Measurements from ENCODE around the gene LHFPL2. TPM values are rescaled to one million over a fixed set of nuclear protein-coding genes. Genes with fewer than 3 reads are reported as not detected.
"Not testable (repeated sequence)": the region's sequence is repeated elsewhere in the genome, so short reads cannot be mapped to it uniquely, and the experiment has no call there.

Gene LHFPL2
- total and polyA plus RNA-seq, 9 donors, result 38.0 to 90.9 (median 53.3) TPM

- Histone ChIP-seq H3K27me3 (ENCODE audit: control insufficient read depth, insufficient read depth, low read length) (no peaks in the 10 kb centered on the region), H3K4me1 (ENCODE audit: control insufficient read depth, insufficient read depth, low read length) (peaks cover 47% of the 10 kb centered on the region), H3K9me3 (replicated peaks; ENCODE audit: control insufficient read depth, low read depth, low read length) (peaks cover 5% of the 10 kb centered on the region), H3K36me3 (ENCODE audit: control insufficient read depth, insufficient read depth, low read length) (peaks cover 55% of the 10 kb centered on the region), H3K27ac (ENCODE audit: low read length) (no peak overlapping the region), H3K4me3 (ENCODE audit: low read length) (no peak overlapping the region)
- no CpG with 5 or more reads among the region's 4 CpGs for WGBS (ENCODE audit: insufficient coverage)
- no peak for DNase-seq
These were observed 23.6 kb downstream of the LHFPL2 start for GRCh38 chr5:78624992-78625391.

- peaks cover 51% of the 10 kb centered on the region for H3K36me3 ChIP-seq (ENCODE audit: control insufficient read depth, insufficient read depth, low read length)
- peaks cover 42% of the 10 kb centered on the region for H3K4me1 ChIP-seq (ENCODE audit: control insufficient read depth, insufficient read depth, low read length)
- no peaks in the 10 kb centered on the region for H3K27me3 ChIP-seq (ENCODE audit: control insufficient read depth, insufficient read depth, low read length)
- H3K9me3 ChIP-seq (replicated peaks; ENCODE audit: control insufficient read depth, low read depth, low read length), result peaks cover 5% of the 10 kb centered on the region
- no peak for DNase-seq
- no peak overlapping the region for H3K4me3 ChIP-seq (ENCODE audit: low read length)
- whole genome bisulfite sequencing (ENCODE audit: insufficient coverage), result no CpG with 5 or more reads among the region's 2 CpGs
- H3K27ac ChIP-seq (ENCODE audit: low read length), result peak overlapping the region; percentile 13
These were observed 24.5 kb downstream of the LHFPL2 start for GRCh38 chr5:78624011-78624541.

- H3K27ac ChIP-seq (ENCODE audit: low read length), result no peak overlapping the region
- no CpG with 5 or more reads among the region's 3 CpGs for WGBS (ENCODE audit: insufficient coverage)
- peaks cover 53% of the 10 kb centered on the region for H3K36me3 ChIP-seq (ENCODE audit: control insufficient read depth, insufficient read depth, low read length)
- H3K4me1 ChIP-seq (ENCODE audit: control insufficient read depth, insufficient read depth, low read length), result peaks cover 29% of the 10 kb centered on the region
- DNase-seq, result no peak
- no peaks in the 10 kb centered on the region for H3K27me3 ChIP-seq (ENCODE audit: control insufficient read depth, insufficient read depth, low read length)
- H3K4me3 ChIP-seq (ENCODE audit: low read length), result no peak overlapping the region
- H3K9me3 ChIP-seq (replicated peaks; ENCODE audit: control insufficient read depth, low read depth, low read length), result peaks cover 5% of the 10 kb centered on the region
These were observed 26.1 kb downstream of the LHFPL2 start for GRCh38 chr5:78622302-78622971.

- peaks cover 51% of the 10 kb centered on the region for H3K36me3 ChIP-seq (ENCODE audit: control insufficient read depth, insufficient read depth, low read length)
- no peak overlapping the region for H3K27ac ChIP-seq (ENCODE audit: low read length)
- no peaks in the 10 kb centered on the region for H3K27me3 ChIP-seq (ENCODE audit: control insufficient read depth, insufficient read depth, low read length)
- H3K4me1 ChIP-seq (ENCODE audit: control insufficient read depth, insufficient read depth, low read length), result peaks cover 23% of the 10 kb centered on the region
- peaks cover 5% of the 10 kb centered on the region for H3K9me3 ChIP-seq (replicated peaks; ENCODE audit: control insufficient read depth, low read depth, low read length)
- 14% methylated on average over 2 of the region's 3 CpGs for WGBS (ENCODE audit: insufficient coverage)
- no peak for DNase-seq
- H3K4me3 ChIP-seq (ENCODE audit: low read length), result no peak overlapping the region
These were observed 27.3 kb downstream of the LHFPL2 start for GRCh38 chr5:78621291-78621738.

- WGBS (ENCODE audit: insufficient coverage), result no CpG with 5 or more reads among the region's 4 CpGs
- H3K27me3 ChIP-seq (ENCODE audit: control insufficient read depth, insufficient read depth, low read length); H3K27ac ChIP-seq (ENCODE audit: low read length); H3K9me3 ChIP-seq (replicated peaks; ENCODE audit: control insufficient read depth, low read depth, low read length); H3K4me3 ChIP-seq (ENCODE audit: low read length); DNase-seq: not testable (repeated sequence)
- H3K36me3 ChIP-seq (ENCODE audit: control insufficient read depth, insufficient read depth, low read length), result peaks cover 45% of the 10 kb centered on the region
- H3K4me1 ChIP-seq (ENCODE audit: control insufficient read depth, insufficient read depth, low read length), result peaks cover 13% of the 10 kb centered on the region
These were observed 28.5 kb downstream of the LHFPL2 start for GRCh38 chr5:78620119-78620518.

- WGBS (ENCODE audit: insufficient coverage), result 96% methylated on average over 10 of the region's 10 CpGs
- Histone ChIP-seq H3K9me3 (replicated peaks; ENCODE audit: control insufficient read depth, low read depth, low read length) (peaks cover 5% of the 10 kb centered on the region), H3K36me3 (ENCODE audit: control insufficient read depth, insufficient read depth, low read length) (peaks cover 40% of the 10 kb centered on the region), H3K27me3 (ENCODE audit: control insufficient read depth, insufficient read depth, low read length) (no peaks in the 10 kb centered on the region), H3K4me1 (ENCODE audit: control insufficient read depth, insufficient read depth, low read length) (peaks cover 5% of the 10 kb centered on the region), H3K4me3 (ENCODE audit: low read length) (no peak overlapping the region), H3K27ac (ENCODE audit: low read length) (no peak overlapping the region)
- DNase-seq, result no peak
These were observed 30.3 kb downstream of the LHFPL2 start for GRCh38 chr5:78618303-78618702.

- Histone ChIP-seq H3K36me3 (ENCODE audit: control insufficient read depth, insufficient read depth, low read length) (peaks cover 29% of the 10 kb centered on the region), H3K4me3 (ENCODE audit: low read length) (no peak overlapping the region), H3K27me3 (ENCODE audit: control insufficient read depth, insufficient read depth, low read length) (no peaks in the 10 kb centered on the region), H3K9me3 (replicated peaks; ENCODE audit: control insufficient read depth, low read depth, low read length) (peaks cover 5% of the 10 kb centered on the region), H3K27ac (ENCODE audit: low read length) (no peak overlapping the region), H3K4me1 (ENCODE audit: control insufficient read depth, insufficient read depth, low read length) (peaks cover 13% of the 10 kb centered on the region)
- DNase-seq, result no peak
- WGBS (ENCODE audit: insufficient coverage), result no CpG with 5 or more reads among the region's 1 CpG
These were observed 32.9 kb downstream of the LHFPL2 start for GRCh38 chr5:78615697-78616096.

GRCh38 chr5:78614816-78615215 is 33.8 kb downstream of the LHFPL2 start:
- H3K36me3 ChIP-seq (ENCODE audit: control insufficient read depth, insufficient read depth, low read length), result peaks cover 31% of the 10 kb centered on the region

GRCh38 chr5:78613756-78614155 is 34.8 kb downstream of the LHFPL2 start:
- 86% methylated on average over 4 of the region's 4 CpGs for WGBS (ENCODE audit: insufficient coverage)
- H3K27me3 ChIP-seq (ENCODE audit: control insufficient read depth, insufficient read depth, low read length), result no peaks in the 10 kb centered on the region
- H3K36me3 ChIP-seq (ENCODE audit: control insufficient read depth, insufficient read depth, low read length), result peaks cover 29% of the 10 kb centered on the region
- no peak overlapping the region for H3K27ac ChIP-seq (ENCODE audit: low read length)
- no peaks in the 10 kb centered on the region for H3K9me3 ChIP-seq (replicated peaks; ENCODE audit: control insufficient read depth, low read depth, low read length)
- DNase-seq, result no peak
- peaks cover 22% of the 10 kb centered on the region for H3K4me1 ChIP-seq (ENCODE audit: control insufficient read depth, insufficient read depth, low read length)
- no peak overlapping the region for H3K4me3 ChIP-seq (ENCODE audit: low read length)

More at GRCh38 chr5:78614816-78615215, 33.8 kb downstream of the LHFPL2 start:
- Histone ChIP-seq H3K4me1 (ENCODE audit: control insufficient read depth, insufficient read depth, low read length) (peaks cover 21% of the 10 kb centered on the region), H3K27ac (ENCODE audit: low read length) (no peak overlapping the region), H3K27me3 (ENCODE audit: control insufficient read depth, insufficient read depth, low read length) (no peaks in the 10 kb centered on the region), H3K9me3 (replicated peaks; ENCODE audit: control insufficient read depth, low read depth, low read length) (no peaks in the 10 kb centered on the region), H3K4me3 (ENCODE audit: low read length) (no peak overlapping the region)
- DNase-seq, result no peak

GRCh38 chr5:78613151-78613533 is 35.4 kb downstream of the LHFPL2 start:
- Histone ChIP-seq H3K27ac (ENCODE audit: low read length) (no peak overlapping the region), H3K4me1 (ENCODE audit: control insufficient read depth, insufficient read depth, low read length) (peaks cover 22% of the 10 kb centered on the region), H3K9me3 (replicated peaks; ENCODE audit: control insufficient read depth, low read depth, low read length) (no peaks in the 10 kb centered on the region), H3K27me3 (ENCODE audit: control insufficient read depth, insufficient read depth, low read length) (no peaks in the 10 kb centered on the region), H3K36me3 (ENCODE audit: control insufficient read depth, insufficient read depth, low read length) (peaks cover 22% of the 10 kb centered on the region), H3K4me3 (ENCODE audit: low read length) (no peak overlapping the region)
- no CpG with 5 or more reads among the region's 2 CpGs for WGBS (ENCODE audit: insufficient coverage)
- no peak for DNase-seq

Data from muscle of leg (tissue), 11 donors.